H9 (cell line): ENCODE data around the gene CREBRF. TPM values are rescaled to one million over a fixed set of nuclear protein-coding genes. Genes with fewer than 3 reads are reported as not detected.

ENCODE experiments used
- DNase-seq: peaks from one replicate; pipeline ENCODE4 v3.0.0-alpha.2; 2017
- H2AFZ ChIP-seq: one replicate; pipeline ENCODE4 v1.6.1; 2013; ENCODE audit warnings: mild to moderate bottlenecking, low read length, control low read depth, moderate library complexity
- H2AK5ac ChIP-seq: 2 replicates; pipeline ENCODE4 v1.6.1; 2013; ENCODE audit warnings: low read length, control low read depth, mixed read lengths; ENCODE audit not compliant: insufficient read length
- H2BK120ac ChIP-seq: one replicate; pipeline ENCODE4 v1.6.1; 2013; ENCODE audit warnings: low read depth, mild to moderate bottlenecking, low read length, control low read depth, inconsistent platforms; ENCODE audit not compliant: poor library complexity, severe bottlenecking
- H2BK12ac ChIP-seq: 2 replicates; pipeline ENCODE4 v1.6.1; 2013; ENCODE audit warnings: low read length, control low read depth, mixed read lengths, low read depth; ENCODE audit not compliant: insufficient read length
- H2BK15ac ChIP-seq: 2 replicates; pipeline ENCODE4 v1.6.1; 2013; ENCODE audit warnings: low read depth, low read length, control low read depth
- H2BK20ac ChIP-seq: one replicate; pipeline ENCODE4 v1.6.1; 2013; ENCODE audit warnings: low read depth, mild to moderate bottlenecking, low read length, control low read depth, inconsistent platforms; ENCODE audit not compliant: poor library complexity, severe bottlenecking
- H2BK5ac ChIP-seq: 2 replicates; pipeline ENCODE4 v1.6.1; 2013; ENCODE audit warnings: low read length, control low read depth, mixed read lengths; ENCODE audit not compliant: insufficient read length
- H3K14ac ChIP-seq: 2 replicates; pipeline ENCODE4 v1.6.1; 2013; ENCODE audit warnings: low read length, control low read depth; ENCODE audit not compliant: insufficient read depth
- H3K18ac ChIP-seq: 2 replicates; pipeline ENCODE4 v1.6.1; 2013; ENCODE audit warnings: low read depth, mild to moderate bottlenecking, mixed read lengths, low read length, control low read depth; ENCODE audit not compliant: insufficient read length
- H3K23ac ChIP-seq: 2 replicates; pipeline ENCODE4 v1.6.1; 2013; ENCODE audit warnings: low read length, control low read depth, mixed read lengths, low read depth; ENCODE audit not compliant: insufficient read length
- H3K23me2 ChIP-seq: 2 replicates; pipeline ENCODE4 v1.6.1; 2013; ENCODE audit warnings: low read depth, mild to moderate bottlenecking, mixed read lengths, low read length, control low read depth; ENCODE audit not compliant: insufficient read length, poor library complexity, severe bottlenecking
- H3K27ac ChIP-seq: 2 replicates; pipeline ENCODE4 v1.5.1; 2013; ENCODE audit warnings: low read length, control low read depth, mixed read lengths, low read depth; ENCODE audit not compliant: insufficient read length
- H3K27me3 ChIP-seq: 2 replicates; pipeline ENCODE4 v1.6.1; 2013; ENCODE audit warnings: low read length, control low read depth, inconsistent platforms; ENCODE audit not compliant: insufficient read depth
- H3K4ac ChIP-seq: 2 replicates; pipeline ENCODE4 v1.6.1; 2013; ENCODE audit warnings: low read depth, mild to moderate bottlenecking, control low read depth, inconsistent platforms, low read length, moderate library complexity
- H3K4me1 ChIP-seq: 2 replicates; pipeline ENCODE4 v1.6.1; 2013; ENCODE audit warnings: low read length, control low read depth, inconsistent platforms; ENCODE audit not compliant: insufficient read depth
- H3K4me2 ChIP-seq: 2 replicates; pipeline ENCODE4 v1.6.1; 2013; ENCODE audit warnings: low read length, control low read depth, mixed read lengths; ENCODE audit not compliant: insufficient read length, insufficient read depth
- H3K56ac ChIP-seq: 2 replicates; pipeline ENCODE4 v1.6.1; 2013; ENCODE audit warnings: low read depth, mild to moderate bottlenecking, mixed read lengths, low read length, control low read depth; ENCODE audit not compliant: insufficient read length
- H3K79me1 ChIP-seq: 2 replicates; pipeline ENCODE4 v1.6.1; 2013; ENCODE audit warnings: low read depth, mild to moderate bottlenecking, moderate library complexity, low read length, control low read depth, inconsistent platforms; ENCODE audit not compliant: insufficient read depth, poor library complexity, severe bottlenecking
- H3K79me2 ChIP-seq: 2 replicates; pipeline ENCODE4 v1.6.1; 2013; ENCODE audit warnings: low read length, control low read depth, inconsistent platforms; ENCODE audit not compliant: insufficient read depth
- H3K9ac ChIP-seq: 2 replicates; pipeline ENCODE4 v1.6.1; 2013; ENCODE audit warnings: low read length, control low read depth, mixed read lengths; ENCODE audit not compliant: insufficient read length; ENCODE audit errors: extremely low read depth
- H3K9me3 ChIP-seq: one replicate; pipeline ENCODE4 v1.6.1; 2013; ENCODE audit warnings: low read depth, low read length, inconsistent platforms; ENCODE audit not compliant: control insufficient read depth
- H3T11ph ChIP-seq: one replicate; pipeline ENCODE4 v1.6.1; 2013; ENCODE audit warnings: mild to moderate bottlenecking, low read length, control low read depth, inconsistent platforms
- H4K20me1 ChIP-seq: one replicate; pipeline ENCODE4 v1.6.1; 2013; ENCODE audit not compliant: control insufficient read depth, insufficient read length, insufficient read depth
- H4K5ac ChIP-seq: 2 replicates; pipeline ENCODE4 v1.6.1; 2013; ENCODE audit warnings: low read depth, mild to moderate bottlenecking, mixed read lengths, low read length, control low read depth; ENCODE audit not compliant: insufficient read length
- H4K8ac ChIP-seq: replicated peaks from 2 replicates; pipeline ENCODE4 v1.6.1; 2013; ENCODE audit warnings: low read length, control low read depth, mixed read lengths, low read depth; ENCODE audit not compliant: insufficient read length
- H4K91ac ChIP-seq: 2 replicates; pipeline ENCODE4 v1.6.1; 2013; ENCODE audit warnings: low read depth, mild to moderate bottlenecking, moderate library complexity, mixed read lengths, low read length, control low read depth; ENCODE audit not compliant: insufficient read length
- H3K27ac Mint-ChIP-seq, 3 experiments: 2 replicates in 2 of 3; 3 replicates in 1 of 3; pipeline ENCODE4 v1.8.0; 2020 to 2021; ENCODE audit warnings: mixed read lengths in 3 of 3, mild to moderate bottlenecking in 1 of 3, moderate library complexity in 1 of 3
- H3K27me3 Mint-ChIP-seq: 2 replicates; pipeline ENCODE4 v1.8.0; 2021; ENCODE audit warnings: low read depth, mild to moderate bottlenecking, moderate library complexity, mixed read lengths
- H3K36me3 Mint-ChIP-seq, 3 experiments: 2 replicates in 2 of 3; 3 replicates in 1 of 3; pipeline ENCODE4 v1.8.0; 2020 to 2021; ENCODE audit warnings: low read depth in 3 of 3, mixed read lengths in 3 of 3; ENCODE audit not compliant: insufficient read depth in 1 of 3
- H3K4me1 Mint-ChIP-seq, 2 experiments: 2 replicates each; pipeline ENCODE4 v1.8.0; 2020; ENCODE audit warnings: mixed read lengths in 2 of 2
- H3K4me3 Mint-ChIP-seq, 2 experiments: 2 replicates in 1 of 2; 3 replicates in 1 of 2; pipeline ENCODE4 v1.8.0; 2020 to 2021; ENCODE audit warnings: mild to moderate bottlenecking in 2 of 2, mixed read lengths in 2 of 2, moderate library complexity in 1 of 2
- H3K9me3 Mint-ChIP-seq, 2 experiments: 2 replicates in 1 of 2; 3 replicates in 1 of 2; pipeline ENCODE4 v1.8.0; 2020; ENCODE audit warnings: mild to moderate bottlenecking in 2 of 2, mixed read lengths in 2 of 2, moderate library complexity in 1 of 2
- WGBS: extraction: QIAGEN DNeasy Blood & Tissue Kit; methylation state at CpG from one replicate; pipeline ENCODE4 v1.1.7; 2013; ENCODE audit warnings: missing lambda C conversion rate, low lambda C conversion rate, mixed read lengths; ENCODE audit not compliant: insufficient read length; ENCODE audit errors: extremely low coverage; 5-methylcytosine and 5-hydroxymethylcytosine counted together
- total RNA-seq: library from RNA; stranded (reverse); gene quantifications from 2 replicates; pipeline ENCODE4 v1.2.1, GENCODE V29; 2021
- TF ChIP-seq, protein P1 (sequence below): fragments of 200-600 bp; sonication (generic); conservative IDR thresholded peaks from 3 replicates; pipeline ENCODE4 v1.8.0; 2021; ENCODE audit warnings: antibody characterized with exemption, mild to moderate bottlenecking

Gene CREBRF
- total RNA-seq, 1 experiment from 2014 or later = 2.7 TPM

DNA sequence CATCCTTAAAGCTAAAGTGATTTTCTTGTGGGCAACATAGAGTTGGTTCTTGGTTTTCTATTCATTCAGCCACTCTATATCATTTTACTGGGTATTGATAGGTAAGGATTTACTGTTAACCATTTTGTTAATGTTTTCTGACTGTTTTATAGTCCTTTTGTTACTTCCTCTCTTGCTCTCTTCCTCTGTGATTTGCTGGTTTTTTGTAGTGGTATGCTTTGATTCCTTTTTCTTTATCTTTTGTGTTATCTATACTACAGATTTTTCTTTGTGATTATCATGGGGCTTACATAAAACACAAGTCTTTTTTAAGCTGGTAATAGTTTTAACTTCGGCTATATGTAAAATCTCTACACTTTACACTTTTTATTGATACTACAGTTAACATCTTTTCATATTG is 43.3 kb downstream of the CREBRF start:
- no peak overlapping the region for H3K4me3 Mint-ChIP-seq
- H2BK5ac ChIP-seq = no peak overlapping the region
- H3K18ac ChIP-seq = no peak overlapping the region
- no peaks in the 10 kb centered on the region for H3K4me1 ChIP-seq
- no peak overlapping the region for H3K27ac ChIP-seq
- no peak overlapping the region for H2BK15ac ChIP-seq
- H2AK5ac ChIP-seq = no peak overlapping the region
- H3K79me2 ChIP-seq = no peaks in the 10 kb centered on the region
- TF ChIP-seq, protein P1, sequence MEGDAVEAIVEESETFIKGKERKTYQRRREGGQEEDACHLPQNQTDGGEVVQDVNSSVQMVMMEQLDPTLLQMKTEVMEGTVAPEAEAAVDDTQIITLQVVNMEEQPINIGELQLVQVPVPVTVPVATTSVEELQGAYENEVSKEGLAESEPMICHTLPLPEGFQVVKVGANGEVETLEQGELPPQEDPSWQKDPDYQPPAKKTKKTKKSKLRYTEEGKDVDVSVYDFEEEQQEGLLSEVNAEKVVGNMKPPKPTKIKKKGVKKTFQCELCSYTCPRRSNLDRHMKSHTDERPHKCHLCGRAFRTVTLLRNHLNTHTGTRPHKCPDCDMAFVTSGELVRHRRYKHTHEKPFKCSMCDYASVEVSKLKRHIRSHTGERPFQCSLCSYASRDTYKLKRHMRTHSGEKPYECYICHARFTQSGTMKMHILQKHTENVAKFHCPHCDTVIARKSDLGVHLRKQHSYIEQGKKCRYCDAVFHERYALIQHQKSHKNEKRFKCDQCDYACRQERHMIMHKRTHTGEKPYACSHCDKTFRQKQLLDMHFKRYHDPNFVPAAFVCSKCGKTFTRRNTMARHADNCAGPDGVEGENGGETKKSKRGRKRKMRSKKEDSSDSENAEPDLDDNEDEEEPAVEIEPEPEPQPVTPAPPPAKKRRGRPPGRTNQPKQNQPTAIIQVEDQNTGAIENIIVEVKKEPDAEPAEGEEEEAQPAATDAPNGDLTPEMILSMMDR = no peak
- no peak overlapping the region for H3K23ac ChIP-seq
- H3K23me2 ChIP-seq = no peaks in the 10 kb centered on the region
- H3K4me2 ChIP-seq = no peak overlapping the region
- no peak overlapping the region for H3K56ac ChIP-seq
- peaks cover 3 to 9% (median 8%) of the 10 kb centered on the region in 3 experiments; a peak in 6 of 7 replicates for H3K36me3 Mint-ChIP-seq
- no peak overlapping the region for H3K27ac Mint-ChIP-seq
- no peaks in the 10 kb centered on the region for H3K79me1 ChIP-seq
- no peak overlapping the region for H2AFZ ChIP-seq
- no peak overlapping the region for H4K5ac ChIP-seq
- peaks cover 9 to 12% of the 10 kb centered on the region in 2 experiments for H3K9me3 Mint-ChIP-seq
- H3T11ph ChIP-seq = no peak overlapping the region
- H3K27me3 ChIP-seq = no peaks in the 10 kb centered on the region
- H3K4me1 Mint-ChIP-seq = no peaks in the 10 kb centered on the region
- H3K9ac ChIP-seq = no peak overlapping the region
- DNase-seq = no peak
- no peaks in the 10 kb centered on the region for H3K9me3 ChIP-seq
- H4K91ac ChIP-seq = no peak overlapping the region
- H4K20me1 ChIP-seq = no peaks in the 10 kb centered on the region
- WGBS = no CpG with 5 or more reads among the region's 1 CpG
- H4K8ac ChIP-seq = no peak overlapping the region
- no peak overlapping the region for H2BK20ac ChIP-seq
- H3K4ac ChIP-seq = no peak overlapping the region
- no peak overlapping the region for H3K14ac ChIP-seq
- H2BK12ac ChIP-seq = no peak overlapping the region
- no peak overlapping the region for H2BK120ac ChIP-seq
- H3K27me3 Mint-ChIP-seq = no peaks in the 10 kb centered on the region
